Mesothelial cell of epicardium (in vitro differentiated cells): ENCODE results near the gene DGAT2. TPM values are rescaled to one million over a fixed set of nuclear protein-coding genes. Genes with fewer than 3 reads are reported as not detected.

Experiments used
- DNase-seq, 2 experiments: peaks; one replicate each; pipeline ENCODE4 v3.0.0; 2021; ENCODE audit warnings: low spot score in 2 of 2; ENCODE audit not compliant: unreplicated experiment in 2 of 2
- H3K27ac Mint-ChIP-seq: 2 replicates; pipeline ENCODE4 v1.8.0; 2021; ENCODE audit warnings: mixed read lengths
- H3K27me3 Mint-ChIP-seq: 2 replicates; pipeline ENCODE4 v1.8.0; 2021; ENCODE audit warnings: low read depth, mixed read lengths
- H3K36me3 Mint-ChIP-seq: 2 replicates; pipeline ENCODE4 v1.8.0; 2021; ENCODE audit warnings: mixed read lengths
- H3K4me1 Mint-ChIP-seq: 2 replicates; pipeline ENCODE4 v1.8.0; 2021; ENCODE audit warnings: mixed read lengths
- H3K4me3 Mint-ChIP-seq: 2 replicates; pipeline ENCODE4 v1.8.0; 2021; ENCODE audit warnings: mild to moderate bottlenecking, moderate library complexity, mixed read lengths
- H3K9me3 Mint-ChIP-seq: 2 replicates; pipeline ENCODE4 v1.8.0; 2021; ENCODE audit warnings: mixed read lengths
- CTCF ChIP-seq: fragments of 200-600 bp; sonication (generic); IDR thresholded peaks from one replicate; pipeline ENCODE4 v1.5.0; 2021; ENCODE audit warnings: antibody characterized with exemption; ENCODE audit not compliant: unreplicated experiment
- total RNA-seq: library from RNA; stranded (reverse); gene quantifications from 3 replicates; pipeline ENCODE4 v1.2.1, GENCODE V29; 2021

DGAT2 gene
- total RNA-seq, 1 donor from 2014 or later, result 1.3 TPM

GRCh38 chr11:75766443-75767227, 1.9 kb upstream of the DGAT2 start:
- no peak for DNase-seq
- H3K27me3 Mint-ChIP-seq, result peaks cover 46% of the 10 kb centered on the region
- no peaks in the 10 kb centered on the region for H3K36me3 Mint-ChIP-seq
- no peak for TF ChIP-seq CTCF
- H3K27ac Mint-ChIP-seq, result no peak overlapping the region
- no peak overlapping the region for H3K4me3 Mint-ChIP-seq
- H3K9me3 Mint-ChIP-seq, result no peaks in the 10 kb centered on the region
- H3K4me1 Mint-ChIP-seq, result peaks cover 14% of the 10 kb centered on the region

GRCh38 chr11:75767228-75767572, 1.4 kb upstream of the DGAT2 start:
- Mint-ChIP-seq H3K27me3 (peaks cover 50% of the 10 kb centered on the region), H3K4me3 (peak overlapping the region; percentile 9), H3K36me3 (no peaks in the 10 kb centered on the region)

GRCh38 chr11:75767793-75768111, 826 bp upstream of the DGAT2 start:
- no peak for TF ChIP-seq CTCF
- peaks cover 53% of the 10 kb centered on the region for H3K27me3 Mint-ChIP-seq
- no peaks in the 10 kb centered on the region for H3K36me3 Mint-ChIP-seq
- no peaks in the 10 kb centered on the region for H3K9me3 Mint-ChIP-seq
- no peak overlapping the region for H3K27ac Mint-ChIP-seq
- no peak for DNase-seq
- H3K4me3 Mint-ChIP-seq, result peak overlapping the region; percentile 62
- H3K4me1 Mint-ChIP-seq, result peaks cover 14% of the 10 kb centered on the region

More at GRCh38 chr11:75767228-75767572, 1.4 kb upstream of the DGAT2 start:
- Mint-ChIP-seq H3K9me3 (no peaks in the 10 kb centered on the region), H3K27ac (no peak overlapping the region), H3K4me1 (peaks cover 14% of the 10 kb centered on the region)
- TF ChIP-seq CTCF, result no peak
- no peak for DNase-seq

- DNase-seq, result no peak
- H3K27me3 Mint-ChIP-seq, result peaks cover 53% of the 10 kb centered on the region
Observed at GRCh38 chr11:75768909-75769771, 562 bp downstream of the DGAT2 start.

DNA sequence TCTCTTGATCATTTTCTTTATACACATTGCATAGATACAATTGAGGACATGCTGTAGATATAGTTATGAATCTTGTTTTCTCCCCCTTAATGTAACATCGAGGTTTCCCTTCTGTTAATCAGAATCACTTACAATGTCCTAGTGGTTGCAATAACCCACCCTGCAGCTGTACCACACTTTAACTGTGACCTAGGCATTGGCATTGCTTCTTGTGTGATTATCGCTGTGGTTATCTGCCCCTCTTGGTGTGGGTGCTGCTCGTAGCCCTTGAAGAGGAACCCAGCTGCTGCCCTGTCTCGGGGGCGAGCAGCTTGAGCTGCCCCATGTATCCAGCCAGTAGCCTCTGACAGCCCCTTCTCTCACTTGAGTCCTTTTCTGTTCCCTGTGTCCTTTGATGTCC, 1.5 kb downstream of the DGAT2 start:
- Mint-ChIP-seq H3K27me3 (peaks cover 53% of the 10 kb centered on the region), H3K9me3 (no peaks in the 10 kb centered on the region), H3K4me1 (peaks cover 14% of the 10 kb centered on the region), H3K36me3 (no peaks in the 10 kb centered on the region), H3K4me3 (no peak overlapping the region), H3K27ac (no peak overlapping the region)
- no peak for TF ChIP-seq CTCF
- no peak for DNase-seq

More at GRCh38 chr11:75768909-75769771, 562 bp downstream of the DGAT2 start:
- no peak overlapping the region for H3K27ac Mint-ChIP-seq
- H3K36me3 Mint-ChIP-seq, result no peaks in the 10 kb centered on the region
- H3K4me3 Mint-ChIP-seq, result peak overlapping the region; percentile 46
- peaks cover 14% of the 10 kb centered on the region for H3K4me1 Mint-ChIP-seq
- TF ChIP-seq CTCF, result no peak
- no peaks in the 10 kb centered on the region for H3K9me3 Mint-ChIP-seq
